GM18907 (cell line): Measurements from ENCODE around the gene LOXL4.

Source experiments
- ATAC-seq: cut with Tn5 transposase; IDR thresholded peaks from one replicate; pipeline ENCODE4 v1.9.1; 2021; ENCODE audit warnings: mild to moderate bottlenecking, moderate library complexity; ENCODE audit not compliant: unreplicated experiment

Gene LOXL4

DNA sequence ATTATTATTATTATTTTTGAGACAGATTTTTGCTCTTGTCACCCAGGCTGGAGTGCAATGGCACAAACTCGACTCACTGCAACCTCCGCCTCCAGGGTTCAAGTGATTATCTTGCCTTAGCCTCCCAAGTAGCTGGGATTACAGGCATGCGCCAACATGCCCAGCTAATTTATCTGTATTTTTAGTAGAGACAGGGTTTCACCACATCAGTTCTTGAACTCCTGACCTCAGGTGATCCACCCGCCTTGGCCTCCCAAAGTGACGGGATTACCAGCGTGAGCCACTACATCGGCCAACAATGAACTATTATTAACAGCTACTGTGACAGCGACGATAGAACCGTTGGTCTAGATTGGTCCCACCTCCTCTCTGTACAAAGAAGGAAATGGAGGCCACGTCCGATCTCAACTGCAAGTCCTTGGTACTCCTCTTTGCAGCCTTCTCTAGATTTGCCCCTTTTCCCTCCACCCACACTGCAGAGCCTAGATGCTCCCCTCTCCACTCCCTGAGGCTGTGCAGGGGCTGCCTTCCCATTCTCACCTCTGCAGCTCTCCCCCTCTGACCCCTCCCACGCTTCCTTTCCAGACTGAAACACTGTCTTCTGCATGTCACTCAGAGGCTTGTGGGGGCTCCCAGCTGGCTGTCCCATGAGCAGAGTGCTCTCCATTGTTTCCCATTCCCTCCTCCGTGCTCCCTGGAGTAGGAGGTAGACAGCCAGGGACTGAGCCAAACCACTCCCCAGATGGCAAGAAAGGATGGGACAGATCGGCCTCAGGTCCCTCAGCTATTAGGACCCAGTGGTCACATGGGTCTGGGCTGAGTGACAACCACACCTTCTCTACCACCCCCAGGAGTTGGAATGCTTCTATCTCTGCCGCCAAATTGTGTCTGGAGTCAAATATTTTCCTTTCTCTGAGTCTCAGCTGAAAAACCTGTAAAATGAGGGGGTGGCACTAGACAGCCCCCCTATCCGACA lies 2.3 kb downstream of the LOXL4 start:
- no peak for ATAC-seq

DNA sequence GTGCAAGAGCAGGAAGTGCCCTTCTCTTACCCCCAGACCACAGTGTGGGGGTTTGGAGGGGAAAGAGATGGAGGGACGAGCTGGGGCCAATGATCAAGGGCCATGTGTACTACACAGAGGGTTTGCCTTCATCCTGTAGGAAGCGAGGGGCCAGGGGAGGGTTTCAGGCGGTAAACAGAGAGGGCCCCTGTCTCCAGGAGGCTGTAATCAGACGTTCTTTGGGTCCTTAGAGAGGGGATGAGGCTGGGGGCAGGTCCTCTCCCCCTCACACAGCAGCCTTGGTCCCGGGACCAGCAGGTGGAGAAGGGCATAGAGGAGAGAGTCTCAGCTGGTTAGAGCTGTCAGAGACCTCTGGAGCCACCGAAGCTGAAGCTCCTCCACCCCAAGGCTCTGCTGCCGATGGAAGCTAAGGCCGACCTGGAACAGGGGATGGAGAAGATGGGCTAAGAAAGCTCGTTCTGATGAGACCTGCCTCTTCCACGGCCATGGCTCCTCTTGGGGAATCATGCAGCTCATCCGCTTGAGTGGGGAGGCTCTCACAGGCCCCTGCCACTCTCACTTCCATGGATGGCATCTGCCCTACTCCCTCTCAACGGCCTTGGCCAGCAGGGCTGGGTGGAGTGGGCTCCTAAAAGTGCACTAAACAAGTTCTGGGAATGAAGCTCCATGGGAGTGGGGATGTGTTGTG lies 3.5 kb downstream of the LOXL4 start:
- ATAC-seq = no peak

DNA sequence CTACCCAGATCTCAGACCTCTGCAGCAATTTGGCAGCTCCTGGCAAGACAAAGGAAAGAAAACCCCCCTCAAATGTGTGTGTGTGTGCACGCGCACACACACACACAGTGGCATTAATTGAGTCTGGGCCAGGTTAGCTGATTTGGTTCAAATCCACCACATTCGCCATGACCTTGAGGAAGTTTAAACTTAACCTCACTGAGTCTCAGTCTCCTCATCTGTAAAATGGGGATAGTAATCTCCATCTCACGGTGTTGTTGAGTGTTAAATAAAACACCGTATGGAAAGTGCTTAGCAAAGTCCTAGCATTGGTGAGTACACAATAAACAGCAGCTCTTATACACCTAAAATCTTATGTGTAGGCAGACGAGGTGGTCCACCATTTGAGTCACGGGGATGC lies 4.9 kb downstream of the LOXL4 start:
- ATAC-seq = no peak

DNA sequence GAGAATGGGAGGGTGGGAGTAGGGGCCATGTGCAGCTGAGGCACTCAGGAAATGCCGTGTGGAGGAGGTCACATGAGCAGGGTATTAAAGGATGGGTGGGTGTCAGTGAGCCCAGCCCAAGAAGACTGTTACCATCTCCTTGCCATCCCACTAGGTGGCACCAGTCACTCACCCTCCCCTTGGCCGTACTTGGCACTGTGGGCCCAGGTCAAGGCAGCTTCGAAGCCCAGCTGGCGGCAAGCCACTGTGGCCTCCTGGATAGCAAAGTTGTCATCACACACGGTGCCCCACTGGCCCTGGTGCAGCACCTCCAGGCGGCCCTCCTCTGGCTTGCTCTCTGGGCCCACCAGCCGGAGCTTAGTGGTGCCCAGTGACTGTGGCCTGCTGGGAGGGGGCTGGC lies 5.4 kb downstream of the LOXL4 start:
- ATAC-seq = no peak

DNA sequence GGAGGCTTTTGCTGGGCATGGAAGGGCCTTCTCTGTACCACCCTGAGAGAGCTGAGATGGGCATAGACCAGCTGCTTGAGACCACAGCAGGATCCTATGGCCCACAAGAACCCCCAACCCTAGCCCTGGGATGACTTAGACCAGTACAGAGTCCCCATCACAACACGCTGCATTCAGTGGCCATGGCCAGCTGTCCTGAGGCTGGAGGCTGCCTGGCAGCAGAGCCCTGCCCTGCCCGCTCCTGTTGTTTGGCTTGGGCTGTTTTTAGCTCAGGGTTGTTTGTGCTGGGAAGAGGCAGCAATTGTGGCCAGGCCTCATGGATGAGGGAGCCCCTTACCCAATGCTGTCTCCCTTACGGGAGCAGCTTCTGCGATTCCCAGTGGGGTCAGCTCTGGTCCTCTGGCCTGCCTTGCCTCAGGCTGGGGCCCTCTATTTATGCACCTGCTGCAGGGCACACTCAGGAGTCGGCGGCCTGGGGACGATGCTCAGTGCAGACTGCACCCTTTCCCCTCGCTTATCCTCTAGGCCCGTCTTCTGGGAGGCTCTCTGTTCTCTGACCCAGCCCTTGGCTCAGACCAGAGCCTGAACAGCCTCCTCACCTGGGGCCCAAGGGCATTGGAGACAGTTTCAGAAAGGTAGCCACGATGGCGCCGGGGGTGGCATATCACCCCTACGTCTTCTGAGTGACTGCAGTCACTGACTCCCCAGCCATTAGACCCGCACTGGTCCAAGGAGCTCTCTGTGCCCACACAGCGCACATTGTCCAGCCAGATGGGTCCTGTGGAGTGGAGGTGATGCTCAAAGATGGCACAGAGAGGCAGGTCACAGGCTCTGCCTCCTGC lies 6.3 kb downstream of the LOXL4 start:
- ATAC-seq = no peak

DNA sequence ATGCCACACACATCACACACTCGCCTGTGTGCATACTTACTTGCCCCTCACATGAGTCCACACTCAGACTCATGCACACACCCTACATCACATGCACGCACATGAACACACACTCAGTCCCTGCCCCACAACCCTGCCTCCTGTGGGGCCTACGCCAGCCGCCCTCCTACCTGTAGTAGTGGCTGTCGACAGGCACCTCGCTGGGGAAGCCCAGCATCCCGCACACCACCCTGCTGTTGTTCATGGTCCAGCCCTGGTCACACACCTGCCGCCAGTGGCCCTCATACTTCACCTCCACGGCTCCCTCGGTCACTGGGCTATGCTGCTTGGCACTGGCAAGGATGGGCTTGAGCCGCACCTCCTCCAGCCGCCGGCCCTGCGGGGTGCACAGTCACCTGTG lies 7.2 kb downstream of the LOXL4 start:
- no peak for ATAC-seq

DNA sequence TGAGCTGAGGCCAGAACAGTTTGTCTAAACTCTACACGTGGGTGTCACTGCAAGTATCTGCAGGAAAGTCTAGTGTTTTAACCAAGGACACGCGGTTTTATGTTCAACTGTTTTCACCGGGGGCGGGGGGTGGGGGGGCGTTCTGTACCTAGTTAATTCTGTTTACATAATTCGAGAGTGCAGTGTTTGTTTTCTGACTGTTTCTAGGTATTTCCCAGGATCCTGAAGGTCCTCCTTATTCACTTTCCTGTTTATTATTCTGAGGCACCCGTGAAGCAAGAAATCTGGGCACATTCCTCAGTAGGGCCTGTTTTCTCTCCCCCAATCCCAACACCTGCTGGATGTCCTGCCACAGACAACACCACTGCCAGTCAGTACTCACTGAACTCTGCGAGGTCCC lies 7.6 kb downstream of the LOXL4 start:
- ATAC-seq = no peak

DNA sequence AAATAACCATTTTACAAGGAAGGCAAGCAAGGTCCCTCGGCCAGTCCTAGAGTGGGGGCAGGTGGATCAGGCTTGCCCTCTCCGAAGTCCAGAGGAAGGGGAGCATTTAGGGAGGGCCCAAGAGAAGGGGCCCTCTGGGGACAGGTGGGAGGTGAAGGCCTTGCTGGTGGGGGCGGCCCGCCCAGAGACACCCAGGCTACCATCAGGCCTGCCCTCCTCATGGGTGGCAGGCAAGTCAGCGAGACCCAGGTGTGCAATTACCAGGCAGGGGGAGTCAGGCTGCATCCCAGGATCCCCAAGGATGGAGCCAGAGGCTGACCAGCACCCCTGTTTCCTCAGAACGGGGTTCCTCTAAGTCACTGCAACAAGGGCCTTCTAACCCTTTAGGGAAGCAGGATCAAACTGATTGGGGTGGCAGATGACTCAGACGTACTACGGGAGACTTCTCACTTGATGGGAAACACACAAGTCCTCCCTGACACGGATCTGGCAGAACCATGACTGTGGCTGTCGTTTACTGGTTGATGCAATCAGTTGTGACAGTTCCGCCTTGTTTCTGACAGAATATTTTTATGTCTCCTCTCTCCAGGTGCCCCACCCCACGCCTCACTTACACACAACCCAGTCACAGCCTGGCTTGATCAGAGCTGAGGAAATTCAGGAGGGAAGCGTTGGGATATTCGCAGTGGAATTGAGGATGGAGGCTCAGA lies 8.2 kb downstream of the LOXL4 start:
- ATAC-seq = no peak

DNA sequence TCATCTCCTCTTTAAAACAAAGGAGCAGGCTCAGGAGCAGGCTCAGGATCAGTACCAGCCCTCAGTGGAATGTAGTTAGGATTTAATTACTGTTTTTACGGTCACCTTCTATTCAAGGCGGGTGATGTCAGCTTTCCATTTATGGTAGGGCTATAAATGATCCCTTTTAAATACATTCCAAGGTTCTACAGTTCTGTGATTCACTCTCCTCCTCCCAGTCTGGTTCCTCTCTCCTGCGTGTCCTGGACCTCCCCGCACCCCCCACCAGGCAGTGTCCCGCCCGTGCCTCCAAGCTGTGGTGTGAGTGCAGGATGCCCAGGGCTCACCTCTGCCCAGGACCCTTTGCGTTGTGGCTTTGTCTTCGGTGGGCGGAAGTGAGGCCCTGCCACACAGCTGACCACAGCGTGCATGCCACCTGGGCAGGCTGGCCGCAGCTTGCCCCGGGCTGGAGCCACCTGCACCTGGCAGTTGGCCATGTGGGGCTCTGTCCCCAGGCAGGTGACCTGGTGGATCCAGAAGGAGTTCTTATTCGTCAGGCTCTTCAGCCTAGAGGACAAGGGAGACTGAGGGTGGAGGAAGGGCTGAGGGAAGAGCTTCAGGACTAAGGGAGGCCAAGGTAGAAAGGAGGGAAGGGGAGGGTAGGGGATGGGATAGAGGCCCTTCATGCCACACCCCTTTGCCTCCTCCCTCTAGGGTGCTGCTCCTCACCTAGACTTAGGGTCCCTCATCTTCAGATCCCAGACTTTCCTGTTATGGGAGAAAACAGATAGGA lies 9.1 kb downstream of the LOXL4 start:
- ATAC-seq = no peak

DNA sequence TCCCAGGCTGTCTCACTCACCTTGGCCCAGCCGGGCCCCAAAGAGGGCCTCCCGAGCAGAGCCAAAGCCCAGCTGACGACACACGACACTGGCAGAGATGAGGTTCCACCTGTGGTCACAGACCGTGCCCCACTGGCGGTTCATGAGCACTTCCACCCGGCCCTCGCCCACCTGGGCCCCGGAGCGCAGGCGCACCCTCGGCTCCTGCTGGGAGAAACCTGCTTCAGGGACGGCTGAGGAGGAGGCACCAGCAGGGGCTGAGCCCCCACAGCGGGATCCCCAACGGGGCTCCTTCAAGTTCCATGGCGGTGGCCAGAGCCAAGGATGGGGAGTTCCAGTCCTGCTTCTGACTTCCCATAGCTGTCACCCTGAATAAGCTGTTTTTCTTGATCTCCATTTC lies 10.0 kb downstream of the LOXL4 start:
- no peak for ATAC-seq

DNA sequence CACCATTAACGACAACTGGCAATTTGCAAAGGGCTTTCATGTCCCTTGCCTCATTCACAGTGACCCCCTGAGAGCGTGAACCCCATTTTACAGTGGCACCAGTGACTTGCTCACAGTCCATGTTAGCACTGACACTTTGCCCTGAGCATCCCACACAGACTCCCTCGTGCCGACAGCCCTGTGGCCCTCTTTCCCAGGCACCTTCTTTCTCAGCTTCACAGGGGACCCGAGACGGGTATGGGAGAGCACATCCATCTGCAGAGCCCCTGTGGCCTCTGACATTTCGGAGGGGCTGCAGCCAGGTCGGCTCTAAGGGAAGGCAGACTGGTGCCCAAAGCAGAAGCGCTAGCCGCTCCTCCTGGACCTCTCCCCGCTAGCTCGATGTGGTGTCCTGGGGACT lies 10.8 kb downstream of the LOXL4 start:
- ATAC-seq = no peak

DNA sequence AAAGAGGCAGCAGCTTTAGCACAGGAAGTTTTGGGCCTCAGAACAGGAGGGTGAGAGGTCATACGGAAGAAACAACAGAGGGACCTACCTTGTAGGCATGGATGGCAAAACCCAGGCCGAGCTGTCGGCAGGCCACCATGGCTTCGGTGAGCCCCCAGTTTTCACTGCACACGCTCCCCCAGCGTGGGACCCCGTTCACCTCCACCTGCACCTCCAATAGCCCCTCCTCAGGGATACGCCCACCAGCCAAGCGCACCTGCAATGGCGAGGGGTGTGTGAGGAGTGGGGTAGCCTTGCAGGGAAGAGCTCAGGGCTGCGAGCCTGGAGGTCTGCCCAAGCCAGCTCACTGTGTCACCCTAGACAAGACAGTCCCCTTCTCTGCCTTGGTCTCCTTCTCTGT lies 11.3 kb downstream of the LOXL4 start:
- no peak for ATAC-seq

DNA sequence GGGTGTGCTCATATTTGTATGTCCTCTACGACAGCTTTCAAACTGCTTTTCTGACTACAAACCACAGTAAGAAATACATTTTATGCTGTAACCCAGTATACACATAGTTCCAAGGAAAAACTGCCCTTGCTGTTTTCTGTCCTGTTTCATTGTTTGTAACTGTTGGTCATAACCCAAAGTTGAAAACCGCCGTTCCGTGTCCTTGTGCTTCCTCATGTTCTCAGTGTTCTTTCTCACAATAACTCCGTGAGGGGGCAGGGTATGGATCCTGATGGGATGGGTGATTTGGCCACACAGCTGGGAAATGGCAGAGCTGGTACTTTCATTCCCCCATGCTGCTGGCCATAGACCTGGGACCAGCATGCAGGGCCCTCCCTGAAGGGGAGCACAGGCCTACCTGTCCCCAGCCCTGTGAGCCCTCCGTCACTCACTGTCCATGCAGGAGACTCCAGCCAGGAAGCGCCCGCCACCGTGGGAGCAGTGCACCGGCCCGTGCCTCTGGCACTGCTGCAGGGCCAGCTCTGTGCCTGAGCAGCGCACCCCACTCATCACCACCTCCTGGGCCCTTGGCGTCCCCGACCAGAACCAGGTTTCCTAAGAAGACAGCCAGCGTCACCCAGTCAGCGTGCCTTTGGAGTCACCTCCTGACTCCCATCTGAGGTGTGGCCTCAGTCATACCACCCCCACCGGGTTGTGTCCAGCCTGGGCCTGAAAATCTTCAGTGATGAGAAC lies 12.7 kb downstream of the LOXL4 start:
- no peak for ATAC-seq

DNA sequence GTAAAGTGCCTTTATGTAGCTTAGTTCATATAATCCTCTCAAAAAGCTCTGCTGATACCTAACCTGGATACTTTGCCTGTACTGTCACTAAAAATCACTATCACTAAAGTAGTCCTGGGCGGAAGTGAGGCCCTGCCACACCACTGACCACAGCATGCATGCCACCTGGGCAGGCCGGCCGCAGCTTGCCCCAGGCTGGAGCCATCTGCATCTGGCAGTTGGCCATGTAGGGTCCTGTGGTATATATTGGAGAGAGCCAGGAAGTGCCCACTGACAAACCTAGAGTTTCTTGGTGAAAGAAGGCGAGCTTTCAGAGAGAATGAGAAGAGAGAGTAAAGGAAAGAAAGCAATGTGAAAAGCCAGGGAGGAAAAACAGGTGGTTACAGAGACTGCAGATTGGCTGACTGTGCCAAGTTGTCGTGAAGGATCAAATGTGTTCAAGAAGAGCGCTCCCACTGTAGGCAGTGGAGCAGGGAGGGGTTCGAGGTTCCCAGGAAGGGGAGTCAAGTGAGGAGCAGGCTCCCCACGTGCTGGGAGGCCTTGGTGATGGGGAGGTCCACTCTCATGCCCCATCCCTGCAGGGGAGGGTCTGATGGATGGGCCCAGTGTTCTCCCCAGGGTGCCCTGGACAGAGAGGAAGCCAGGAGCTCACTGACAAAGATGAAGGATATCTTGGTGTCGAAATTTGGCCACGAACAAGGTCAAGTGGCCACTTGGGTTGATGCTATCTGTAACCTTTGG lies 13.6 kb downstream of the LOXL4 start:
- ATAC-seq = no peak

DNA sequence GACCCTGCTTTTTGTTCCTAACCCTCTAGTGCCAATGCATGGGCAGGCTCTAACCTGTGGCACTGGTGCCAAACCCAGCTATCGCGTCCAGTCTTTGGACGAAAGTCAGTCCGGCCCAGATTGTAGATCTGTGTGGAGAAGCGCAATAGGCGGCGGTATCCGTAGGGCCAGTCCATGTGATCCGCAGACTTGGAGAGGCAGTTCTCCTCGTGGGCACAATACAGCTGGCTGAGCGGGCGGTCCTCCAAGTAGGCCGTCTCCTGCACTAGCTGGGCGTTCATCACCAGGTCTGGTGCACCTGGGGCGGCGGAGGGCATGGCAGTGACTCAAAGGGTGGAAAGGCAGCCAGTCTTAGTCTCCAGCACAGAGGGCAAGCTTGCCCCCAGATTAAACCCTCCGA lies 14.5 kb downstream of the LOXL4 start:
- ATAC-seq = no peak

DNA sequence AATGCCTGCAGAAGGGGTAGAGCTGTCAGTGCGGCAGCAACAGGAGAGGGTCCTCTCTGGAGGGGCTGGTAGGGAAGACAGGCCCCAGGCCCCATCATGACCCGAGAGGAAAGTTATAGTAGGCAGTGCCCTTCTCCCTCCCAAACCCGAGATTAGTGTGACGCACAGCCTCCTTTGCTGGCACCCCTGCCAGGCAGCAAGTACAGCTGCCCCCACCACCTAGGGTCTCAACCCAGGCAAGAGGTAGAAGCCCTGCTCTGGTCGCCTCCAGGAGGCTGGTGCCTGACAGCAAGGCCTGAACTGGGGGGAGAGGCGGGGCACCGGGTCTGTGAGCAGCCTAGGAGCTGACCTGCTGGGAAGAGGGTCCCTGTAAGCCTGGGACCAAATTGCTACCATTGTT lies 15.5 kb downstream of the LOXL4 start:
- no peak for ATAC-seq

DNA sequence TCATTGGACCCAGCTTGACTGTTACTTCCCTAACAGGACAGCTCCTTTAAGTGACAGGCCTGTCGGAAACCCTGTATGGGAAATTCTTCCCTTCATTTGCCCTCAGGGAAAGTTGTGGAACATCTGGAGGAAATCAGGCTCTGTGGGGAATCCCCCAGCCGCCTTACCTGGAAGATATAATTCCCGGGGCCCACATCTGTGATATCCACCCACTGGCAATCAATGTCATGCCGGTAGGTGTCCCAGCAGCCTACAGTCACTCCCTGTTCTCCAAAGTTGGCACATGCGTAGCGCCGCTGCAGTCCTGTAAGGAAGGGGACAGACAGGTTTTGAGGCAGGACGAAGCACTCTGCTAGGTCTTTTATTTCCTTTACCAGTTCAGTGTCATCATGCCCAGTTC lies 16.6 kb downstream of the LOXL4 start:
- no peak for ATAC-seq

DNA sequence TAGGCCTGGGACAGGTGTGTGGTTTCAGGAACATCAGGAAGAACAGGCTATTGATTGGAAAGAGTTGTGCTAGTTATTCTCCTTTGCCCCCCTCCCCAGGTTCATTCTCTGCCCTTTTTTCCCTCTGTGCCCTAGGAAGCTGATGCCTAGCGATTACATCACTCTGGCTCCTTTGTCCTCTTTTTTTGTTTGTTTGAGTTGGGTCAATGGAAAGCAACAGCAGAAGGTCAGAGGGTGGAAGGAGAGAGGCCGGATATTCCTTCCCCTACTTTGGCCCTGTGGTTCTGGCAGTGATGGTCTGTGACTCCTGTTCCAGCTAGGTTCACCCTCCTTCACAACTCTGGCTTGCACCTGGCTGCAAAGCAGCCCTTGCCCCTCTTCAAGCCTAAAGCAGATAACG lies 18.9 kb downstream of the LOXL4 start:
- ATAC-seq = no peak

DNA sequence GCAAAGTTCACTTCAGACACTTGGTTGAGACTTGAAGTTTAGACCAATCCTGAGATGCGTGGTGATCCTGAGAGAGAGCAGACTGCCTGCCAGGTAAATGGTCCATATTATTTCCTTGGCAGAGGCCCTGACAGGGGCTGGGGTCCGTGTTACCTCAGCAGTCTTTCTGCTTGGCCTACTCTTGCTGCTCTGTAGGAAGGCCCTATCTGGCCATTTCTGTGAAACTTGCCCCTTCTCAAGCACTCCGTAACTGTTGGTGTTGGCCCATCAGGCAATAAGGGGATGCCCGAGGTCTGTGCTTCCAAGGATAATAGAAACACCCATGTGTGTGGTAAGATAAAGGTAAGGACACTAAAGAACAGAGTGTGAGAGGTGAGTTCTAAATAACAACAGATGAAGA lies 20.0 kb downstream of the LOXL4 start:
- ATAC-seq = no peak
